NCI-H524 (cell line): ENCODE data around the gene FXN.
"Not testable (repeated sequence)": the region's sequence is repeated elsewhere in the genome, so short reads cannot be mapped to it uniquely, and the experiment has no call there.

ENCODE experiments used
- DNase-seq, 2 experiments: peaks; one replicate each; lab custom pipeline; 2025; lab: John Stamatoyannopoulos, UW

The FXN gene

DNA sequence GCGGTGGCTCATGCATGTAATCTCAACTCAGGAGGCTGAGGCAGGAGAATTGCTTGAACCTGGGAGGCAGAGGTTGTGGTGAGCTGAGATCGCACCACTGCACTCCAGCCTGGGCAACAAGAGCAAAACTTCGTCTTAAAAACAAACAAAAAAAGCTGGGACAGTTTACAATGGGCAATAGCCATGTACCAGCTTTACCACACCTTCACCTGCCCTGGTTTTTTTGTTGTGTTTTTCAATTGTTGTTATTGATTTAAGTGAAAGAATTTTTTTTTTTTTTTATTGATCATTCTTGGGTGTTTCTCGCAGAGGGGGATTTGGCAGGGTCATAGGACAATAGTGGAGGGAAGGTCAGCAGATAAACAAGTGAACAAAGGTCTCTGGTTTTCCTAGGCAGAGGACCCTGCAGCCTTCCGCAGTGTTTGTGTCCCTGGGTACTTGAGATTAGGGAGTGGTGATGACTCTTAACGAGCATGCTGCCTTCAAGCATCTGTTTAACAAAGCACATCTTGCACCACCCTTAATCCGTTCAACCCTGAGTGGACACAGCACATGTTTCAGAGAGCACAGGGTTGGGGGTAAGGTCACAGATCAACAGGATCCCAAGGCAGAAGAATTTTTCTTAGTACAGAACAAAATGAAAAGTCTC, 67.9 kb downstream of the FXN start:
- DNase-seq: not testable (repeated sequence)

DNA sequence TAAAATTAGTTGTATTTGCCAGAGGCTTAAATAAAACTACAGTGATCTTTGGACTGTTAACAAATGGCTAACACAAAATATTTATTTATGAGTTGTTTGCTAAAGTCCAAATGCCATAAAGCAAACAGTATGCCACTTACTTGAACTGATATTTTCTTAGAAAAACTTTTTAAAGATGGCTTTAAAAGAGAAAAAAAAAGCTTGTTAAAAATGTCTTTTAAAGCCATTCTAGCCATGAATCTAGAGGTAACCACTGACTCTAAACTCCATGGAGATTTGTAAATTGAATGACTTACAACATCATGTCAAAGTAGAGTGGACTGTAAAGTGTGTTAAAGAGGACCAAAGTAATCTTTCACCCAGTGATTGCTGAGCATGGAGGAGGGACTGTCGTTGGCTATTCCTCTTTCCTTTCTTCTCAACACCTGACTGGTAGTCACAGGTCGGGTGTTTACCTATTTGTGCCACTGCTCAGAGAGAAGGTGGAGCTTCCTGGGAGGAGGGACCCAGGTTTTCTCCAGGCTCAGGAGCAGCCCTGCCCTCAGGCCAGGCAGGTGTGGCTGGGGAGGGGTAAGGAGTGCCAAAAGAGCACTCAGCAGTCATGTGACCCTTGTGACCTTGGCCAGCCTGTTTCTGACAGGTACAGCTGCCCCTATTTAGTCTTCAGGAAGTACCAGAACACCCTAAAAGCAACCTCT, 69.4 kb downstream of the FXN start:
- no peak for DNase-seq

DNA sequence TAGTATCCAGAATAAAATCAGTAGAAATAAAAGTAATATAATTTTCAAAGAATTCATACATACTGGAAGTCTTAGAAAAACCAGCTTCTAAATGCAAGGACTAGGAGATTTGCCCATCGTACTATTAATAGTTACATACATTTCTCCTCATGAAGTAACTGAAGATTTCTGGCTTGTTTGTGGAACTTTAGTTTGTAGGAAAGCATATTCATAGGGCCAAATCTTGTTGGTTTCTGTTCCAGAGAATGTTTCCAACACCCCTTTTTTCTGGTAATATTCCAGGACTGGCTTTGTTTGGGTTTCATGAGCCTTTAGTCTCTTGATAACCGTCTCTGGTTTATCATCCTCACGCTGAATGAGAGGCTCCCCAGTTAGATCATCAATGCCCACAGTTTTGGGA, 72.2 kb downstream of the FXN start:
- no peak for DNase-seq

DNA sequence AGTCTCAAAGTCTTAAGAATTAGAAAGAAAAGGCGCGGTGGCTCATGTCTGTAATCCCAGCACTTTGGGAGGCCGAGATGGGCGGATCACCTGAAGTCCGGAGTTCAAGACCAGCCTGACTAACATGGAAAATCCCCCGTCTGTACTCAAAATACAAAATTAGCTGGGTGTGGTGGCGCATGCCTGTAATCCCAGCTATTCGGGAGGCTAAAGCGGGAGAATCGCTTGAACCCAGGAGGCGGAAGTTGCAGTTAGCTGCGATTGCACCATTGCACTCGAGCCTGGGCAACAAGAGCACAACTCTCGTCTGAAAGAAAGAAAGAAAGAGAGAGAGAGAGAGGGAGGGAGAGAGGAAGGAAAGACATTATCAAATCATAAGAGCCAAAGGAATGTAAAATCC, 73.2 kb downstream of the FXN start:
- DNase-seq: not testable (repeated sequence)

DNA sequence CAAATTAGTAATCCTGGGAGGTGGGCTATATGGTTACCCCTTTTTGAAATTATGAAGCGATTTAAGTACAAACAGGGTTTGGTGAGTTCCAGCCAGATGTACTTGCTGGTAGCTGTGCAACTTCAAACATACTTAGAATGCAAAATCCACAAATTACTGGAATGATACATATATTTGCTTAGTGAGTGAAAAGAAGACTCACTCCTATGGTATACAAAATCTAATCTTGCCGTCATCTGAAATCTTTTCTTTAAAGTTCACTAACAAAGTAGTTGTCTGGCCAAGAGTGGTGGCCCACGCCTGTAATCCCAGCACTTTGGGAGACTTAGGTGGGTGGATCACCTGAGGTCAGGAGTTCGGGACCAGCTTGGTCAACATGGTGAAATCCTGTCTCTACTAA, 73.6 kb downstream of the FXN start:
- DNase-seq: no peak

DNA sequence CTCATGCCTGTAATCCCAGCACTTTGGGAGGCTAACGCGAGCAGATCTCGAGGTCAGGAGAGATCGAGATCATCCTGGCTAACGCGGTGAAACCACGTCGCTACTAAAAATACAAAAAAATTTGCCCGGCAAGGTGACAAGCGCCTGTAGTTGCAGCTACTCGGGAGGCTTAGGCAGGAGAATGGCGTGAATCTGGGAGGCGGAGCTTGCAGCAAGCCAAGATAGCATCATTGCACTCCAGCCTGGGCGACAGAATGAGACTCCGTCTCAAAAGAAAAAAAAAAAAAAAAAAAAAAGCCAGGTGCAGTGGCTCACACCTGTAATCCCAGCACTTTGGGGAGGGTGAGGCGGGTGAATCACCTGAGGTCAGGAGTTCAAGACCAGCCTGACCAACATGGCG, 77.1 kb downstream of the FXN start:
- not testable (repeated sequence) for DNase-seq

DNA sequence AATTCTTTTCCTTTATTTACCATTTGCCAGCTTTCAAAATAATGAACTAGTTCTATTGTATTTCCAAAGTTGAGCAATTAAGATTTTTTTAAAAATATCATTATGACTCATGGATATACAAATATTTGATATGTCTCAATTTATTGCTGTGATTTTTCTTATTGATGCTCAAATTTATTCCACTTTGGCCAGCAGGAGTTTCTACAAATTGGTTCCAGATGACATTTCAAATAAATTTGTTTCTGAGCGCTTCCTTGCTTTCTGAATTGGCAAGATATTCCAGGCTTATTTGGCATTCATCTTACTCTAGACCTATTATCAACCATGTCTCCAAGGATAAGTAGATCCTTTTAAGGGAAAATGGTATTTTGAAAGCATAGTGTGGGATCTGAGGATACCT, 80.1 kb downstream of the FXN start:
- DNase-seq: no peak

DNA sequence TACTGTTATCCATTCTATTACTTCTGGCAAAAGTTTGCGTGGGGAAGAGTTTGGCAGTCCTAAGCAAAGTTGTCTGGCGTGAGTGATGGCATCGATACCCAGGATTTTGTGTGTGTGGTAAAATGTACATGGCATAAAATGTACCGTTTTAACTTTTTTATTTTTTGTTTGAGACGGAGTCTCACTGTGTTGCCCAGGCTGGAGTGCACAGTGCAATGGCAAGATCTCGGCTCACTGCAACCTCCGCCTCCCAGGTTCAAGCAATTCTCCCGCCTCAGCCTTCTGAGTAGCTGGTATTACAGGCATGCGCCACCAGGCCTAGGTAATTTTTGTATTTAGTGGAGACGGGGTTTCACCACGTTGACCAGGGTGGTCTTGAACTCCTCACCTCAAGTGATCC, 83.1 kb downstream of the FXN start:
- DNase-seq: no peak

DNA sequence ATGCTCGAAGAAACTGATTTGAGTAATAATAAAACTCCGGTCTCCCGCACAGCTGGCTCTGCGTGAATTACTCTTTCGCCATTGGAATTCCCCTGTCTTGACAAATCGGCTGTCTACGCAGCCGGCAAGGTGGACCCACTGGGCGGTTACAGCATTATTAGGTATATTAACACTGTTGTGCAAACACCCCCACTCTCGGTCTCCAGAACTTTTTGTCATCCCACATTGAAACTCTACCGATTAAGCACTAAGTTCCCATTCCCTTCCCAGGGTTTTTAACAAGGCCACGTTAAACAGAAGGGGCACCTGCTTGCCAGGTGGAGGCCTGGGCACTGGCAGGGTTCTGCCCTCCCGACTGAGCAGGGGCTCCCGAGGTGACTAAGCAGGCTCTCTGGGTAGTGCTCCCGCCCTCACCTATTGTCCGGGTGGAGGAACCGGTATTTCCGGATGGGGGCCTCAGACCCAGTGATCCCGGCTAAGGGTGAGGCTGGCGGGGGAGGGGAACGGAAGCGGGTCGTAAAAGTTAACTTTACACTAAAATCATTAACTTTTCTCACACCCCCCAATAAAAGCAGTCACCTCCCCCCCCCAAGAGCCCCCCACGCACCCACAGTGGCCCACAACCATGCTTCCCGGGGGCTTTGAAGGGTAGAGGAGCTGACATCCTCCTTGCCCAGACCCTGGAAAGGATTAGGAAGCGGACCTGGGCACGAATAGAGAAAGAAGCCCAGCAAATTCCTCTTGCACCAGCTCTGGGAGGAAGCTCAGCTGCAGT, 85.0 kb downstream of the FXN start:
- no peak for DNase-seq

DNA sequence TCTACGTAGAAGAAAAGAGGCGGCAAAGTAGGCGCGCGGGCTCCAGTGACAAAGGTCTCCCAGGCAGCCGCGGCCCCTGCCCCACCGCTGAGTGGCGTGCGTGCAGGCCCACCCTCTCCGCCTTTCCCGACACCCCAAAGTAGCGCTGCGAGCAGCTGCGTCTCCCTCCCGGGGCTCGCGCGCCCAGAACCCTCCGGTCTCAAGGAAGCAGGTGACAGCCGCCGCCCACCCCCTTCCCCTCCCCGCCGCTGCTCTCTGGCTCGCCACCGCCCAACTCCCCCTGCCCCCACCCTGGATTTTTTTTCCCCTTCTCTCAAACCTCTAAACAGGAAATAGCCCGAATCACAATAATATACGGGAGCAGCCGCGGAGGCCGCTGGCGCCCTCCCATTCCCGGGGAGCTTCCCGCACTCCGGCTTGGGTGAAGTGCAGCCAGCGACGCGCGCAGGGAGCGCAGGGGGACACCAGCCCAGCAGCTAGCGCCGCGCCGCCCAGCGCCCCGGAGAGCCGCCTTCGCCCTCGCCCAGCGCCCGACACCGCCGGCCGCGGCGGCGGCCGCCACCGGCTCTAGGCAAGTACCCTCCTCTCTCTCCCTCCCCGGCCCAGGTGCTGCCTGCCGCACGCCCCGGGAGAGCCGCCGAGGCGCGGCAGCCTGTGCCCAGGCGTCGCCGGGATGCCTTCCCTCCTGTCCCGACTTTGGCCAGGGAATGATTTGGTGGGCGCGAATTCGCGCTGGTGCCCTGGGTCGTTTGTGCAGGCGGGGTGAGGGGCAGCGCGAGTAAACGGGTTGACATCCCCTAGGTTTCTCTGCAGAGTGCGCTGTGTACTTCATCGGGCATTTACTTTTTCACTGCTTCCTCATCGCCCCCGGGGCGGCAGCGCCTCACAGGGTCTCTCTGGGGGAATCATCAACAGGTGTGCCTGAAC, 85.9 kb downstream of the FXN start:
- peak in 1 of 2 experiments; percentile 17 for DNase-seq

DNA sequence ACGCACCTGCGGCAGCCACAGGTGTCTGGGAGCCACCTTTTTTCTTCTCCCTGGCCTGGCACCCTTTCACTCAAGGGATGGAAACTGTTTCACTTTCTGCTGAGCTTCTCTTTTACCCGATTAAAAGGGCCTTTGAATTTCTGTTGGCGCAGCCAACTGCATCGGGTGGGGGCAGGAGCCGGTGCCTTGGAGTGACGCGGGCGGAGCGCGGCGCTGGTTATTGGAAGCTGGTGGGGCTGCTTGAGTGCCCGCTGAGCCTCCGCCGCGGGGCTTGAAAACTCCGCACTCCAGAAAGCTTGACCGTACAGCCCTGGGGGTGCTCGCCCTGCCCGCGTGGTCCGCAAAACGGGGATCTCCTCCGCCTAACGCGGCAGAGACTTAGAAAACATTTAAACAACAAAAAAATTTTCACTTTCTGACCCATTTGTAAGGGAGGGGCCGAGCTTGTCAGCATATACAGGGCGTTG, 86.6 kb downstream of the FXN start:
- no peak for DNase-seq

DNA sequence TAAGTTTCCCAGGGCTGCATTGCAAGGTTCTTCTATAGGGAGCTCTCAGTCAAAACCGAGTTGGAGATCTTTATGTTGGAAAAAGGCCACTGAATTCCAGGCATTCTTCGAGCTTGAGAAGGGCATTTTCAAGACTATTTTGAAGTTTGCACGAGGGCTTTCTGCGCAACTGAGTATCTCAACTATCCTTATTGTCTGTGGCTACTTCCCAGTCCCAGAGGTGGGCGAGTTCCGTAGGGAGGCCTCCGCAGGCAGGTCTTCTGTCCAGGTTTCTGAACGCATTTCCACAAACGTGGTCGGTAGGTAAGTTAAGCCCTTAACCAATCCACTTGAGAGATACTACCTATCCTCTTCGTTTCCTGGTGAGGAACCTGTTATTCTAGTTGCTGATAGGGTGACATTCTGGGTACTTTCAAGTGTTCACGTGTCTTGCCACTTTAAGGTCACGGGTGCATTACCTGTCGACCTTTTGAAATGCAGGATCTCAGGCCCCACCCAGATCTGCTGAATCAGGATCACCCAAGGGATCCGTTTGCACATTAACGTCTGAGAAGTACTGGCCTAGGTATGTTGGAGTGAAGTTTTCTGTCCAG, 87.1 kb downstream of the FXN start:
- DNase-seq: no peak

DNA sequence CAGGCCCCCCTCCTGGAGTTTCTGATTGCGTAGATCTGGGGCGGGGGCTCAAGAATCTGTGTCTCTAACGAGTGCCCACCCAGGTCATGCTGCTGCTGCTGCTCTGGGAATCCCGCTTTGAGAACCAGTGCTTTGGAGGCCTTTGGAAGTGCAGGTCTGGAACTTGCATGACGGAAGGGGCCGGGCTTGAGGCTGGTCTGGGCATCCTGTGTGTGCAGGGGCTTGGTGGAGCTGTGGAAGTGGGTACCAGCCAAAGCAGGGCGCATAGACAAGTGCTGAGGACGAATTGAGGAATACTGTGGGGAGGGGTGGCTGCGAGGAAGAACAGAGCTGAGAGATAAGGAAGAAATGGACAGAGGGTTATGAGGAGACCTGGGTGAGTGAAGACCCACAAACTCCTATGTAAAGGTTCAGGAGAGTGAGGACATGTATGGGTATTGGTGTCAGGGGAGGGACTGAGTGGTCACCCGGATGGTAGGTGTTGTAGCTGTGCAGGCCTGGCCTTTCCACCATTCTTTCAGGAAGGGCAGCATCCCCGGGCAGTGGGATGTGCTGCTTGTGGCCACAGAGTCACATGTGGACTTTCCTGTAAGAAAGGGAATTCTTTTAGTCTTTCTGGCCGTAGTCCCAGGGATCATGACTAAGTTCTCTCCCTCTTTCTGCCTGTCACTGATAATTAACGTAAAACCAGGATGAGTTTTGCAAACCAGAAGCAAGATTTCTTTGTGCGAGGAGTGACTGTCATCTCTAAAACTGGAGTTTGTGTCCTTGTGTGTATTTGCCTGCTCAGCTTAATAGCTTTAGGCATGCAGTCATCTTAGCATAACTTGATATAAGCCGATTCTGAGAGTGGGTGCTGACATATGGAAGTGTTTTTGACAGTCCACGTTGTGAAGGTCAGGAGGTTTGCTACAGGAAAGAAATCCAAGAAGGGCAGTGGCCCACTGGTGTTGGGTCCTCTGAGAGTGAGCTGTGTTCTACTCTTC, 95.2 kb downstream of the FXN start:
- DNase-seq: no peak

DNA sequence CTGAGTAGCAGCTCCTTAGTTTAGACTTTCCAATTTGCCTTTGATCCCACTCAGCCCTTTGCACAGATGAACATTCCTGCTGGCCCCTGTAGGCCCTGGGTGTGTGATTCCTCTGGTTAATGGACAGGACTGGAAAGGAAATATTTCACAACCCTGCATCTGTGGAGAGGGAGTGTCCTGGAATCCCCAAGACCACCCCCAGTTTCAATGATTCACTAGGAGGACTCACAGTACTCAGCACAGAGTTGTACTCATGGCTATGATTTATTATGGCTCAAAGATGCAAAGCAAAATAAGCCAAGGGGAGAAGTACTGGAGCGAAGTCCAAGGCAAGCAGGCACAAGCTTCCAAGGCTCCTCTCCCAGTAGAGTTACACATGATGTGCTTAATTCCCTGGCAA, 96.1 kb downstream of the FXN start:
- DNase-seq: no peak

DNA sequence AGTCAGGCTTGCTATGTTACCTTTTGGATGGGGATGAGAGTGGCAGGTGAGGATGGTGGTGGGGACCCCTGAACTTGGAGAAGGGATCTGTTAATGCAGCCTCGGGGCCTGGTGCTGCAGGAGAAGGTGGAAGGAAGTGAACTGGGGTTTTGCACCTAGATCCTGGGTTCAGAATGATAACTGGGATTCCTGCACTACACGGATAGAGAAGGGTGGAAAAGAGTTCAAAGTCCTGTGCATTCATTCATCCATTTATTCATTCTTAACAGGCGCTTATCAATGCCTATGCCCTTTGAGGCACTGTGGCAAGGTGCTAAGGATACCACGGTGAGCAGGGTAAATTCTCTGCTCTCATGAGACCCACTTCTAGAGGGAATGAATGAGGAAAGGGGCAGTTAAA, 96.8 kb downstream of the FXN start:
- no peak for DNase-seq

DNA sequence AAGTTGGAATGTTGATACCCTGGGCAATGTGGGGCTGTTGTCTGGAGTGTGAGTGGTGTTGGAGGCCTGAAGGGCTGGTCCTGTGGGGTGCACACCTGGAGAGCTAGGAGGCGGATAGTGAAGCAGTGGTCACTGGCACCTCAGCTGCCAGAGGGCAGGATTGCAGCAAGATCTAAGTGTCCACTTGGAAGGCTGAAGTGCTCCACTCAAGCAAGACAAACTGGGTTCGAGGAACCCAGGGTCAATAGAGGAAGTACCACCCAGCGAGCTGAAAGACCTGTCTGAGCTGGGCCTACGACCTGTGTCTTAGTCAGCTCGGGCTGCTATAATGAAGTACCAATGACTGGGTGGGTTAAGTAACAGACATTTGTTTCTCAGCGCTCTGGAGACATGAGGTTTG, 98.9 kb downstream of the FXN start:
- no peak for DNase-seq

DNA sequence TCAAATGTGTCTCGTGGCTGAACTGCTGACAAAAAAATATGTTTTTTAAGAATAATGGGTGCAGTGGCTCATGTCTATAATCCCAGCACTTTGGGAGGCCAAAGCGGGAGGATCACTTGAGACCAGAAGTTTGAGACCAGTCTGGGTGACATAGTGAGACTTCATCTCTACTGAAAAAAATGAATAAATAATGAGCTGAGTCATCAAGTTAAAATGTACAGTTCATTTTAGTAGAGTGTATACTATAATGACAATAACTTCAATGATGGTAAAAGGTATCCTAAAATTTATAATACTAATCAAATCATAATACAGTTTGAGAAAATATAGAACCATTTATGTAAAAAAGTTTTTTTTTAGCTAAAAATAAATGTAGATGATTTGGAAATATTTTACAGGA, 100.6 kb downstream of the FXN start:
- DNase-seq: no peak

DNA sequence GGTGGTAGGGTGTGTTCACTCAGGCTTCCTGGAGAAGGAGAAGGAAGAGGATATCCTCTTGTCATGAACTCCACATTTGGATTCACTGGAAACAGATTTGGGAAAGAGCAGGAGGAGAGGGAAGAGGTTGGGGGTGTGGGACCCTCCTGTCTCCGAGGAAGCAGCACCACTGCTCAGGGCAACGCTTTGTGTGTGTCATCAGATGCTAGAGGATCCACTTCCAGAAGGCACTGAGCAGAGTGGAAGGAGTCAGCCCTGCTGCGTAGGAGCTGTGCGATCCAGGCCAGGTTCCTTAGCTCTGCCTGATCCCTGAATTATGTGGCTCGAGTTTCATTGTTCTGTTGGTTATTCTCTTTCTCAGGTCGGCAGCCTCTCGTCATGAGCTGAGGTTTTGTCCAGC, 101.2 kb downstream of the FXN start:
- DNase-seq: no peak

DNA sequence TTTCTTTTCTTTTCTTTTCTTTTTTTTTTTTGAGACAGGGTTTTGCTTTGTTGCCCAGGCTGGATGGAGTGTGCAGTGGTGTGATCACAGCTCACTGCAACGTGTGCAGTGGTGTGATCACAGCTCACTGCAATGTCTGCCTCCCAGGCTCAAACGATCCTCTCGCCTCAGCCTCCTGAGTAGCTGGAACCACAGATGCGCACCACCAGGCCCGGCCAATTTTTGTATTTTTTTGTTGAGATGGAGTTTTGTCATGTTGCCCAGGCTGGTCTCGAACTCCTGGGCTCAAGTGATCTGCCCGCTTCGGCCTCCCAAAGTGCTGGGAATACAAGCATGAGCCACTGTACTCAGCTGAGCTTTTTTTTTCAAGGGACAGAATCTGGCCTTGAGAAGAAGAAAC, 101.8 kb downstream of the FXN start:
- no peak for DNase-seq

DNA sequence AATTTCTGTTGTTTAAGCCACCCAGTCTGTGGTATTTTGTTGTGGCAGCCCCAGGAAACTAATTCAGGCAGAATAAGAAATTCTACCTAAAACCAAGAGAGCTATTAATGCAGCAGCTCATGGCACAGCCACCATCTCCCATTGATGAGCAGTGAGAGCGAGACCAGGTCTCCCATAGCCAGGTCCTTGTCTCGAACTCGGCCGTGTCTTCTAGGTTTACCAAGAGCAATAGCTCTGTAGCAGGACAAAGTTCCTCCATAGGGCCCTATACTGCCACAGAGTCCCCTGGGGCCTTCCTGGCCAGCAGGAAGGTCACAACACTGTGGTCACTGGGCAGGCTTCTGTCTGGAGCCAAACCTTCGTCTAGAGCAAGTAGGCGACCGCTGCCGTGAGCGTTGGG, 104.0 kb downstream of the FXN start:
- DNase-seq: no peak
